ENCODE measurements around the gene KIF20A.

- TF ChIP-seq CTCF (IDR thresholded peaks at IDR 0.05), result no peak
- no peak for TF ChIP-seq POLR2AphosphoS5 (IDR thresholded peaks at IDR 0.05)
- TF ChIP-seq POLR2A (IDR thresholded peaks at IDR 0.05), result no peak
These were observed 39.2 kb upstream of the KIF20A start for GRCh38 chr5:138139781-138140090.
